ENCODE results near the gene RAB3C. TPM values are rescaled to one million over a fixed set of nuclear protein-coding genes. Genes with fewer than 3 reads are reported as not detected.

RAB3C gene
- total RNA-seq, 1 donor from 2014 or later: 46.5 TPM

- FAIRE-seq (no peak), DNase-seq (ENCODE audit: low spot score in 2 of 2) (no peak)
Measured at GRCh38 chr5:58717303-58718007, 134.6 kb downstream of the RAB3C start.

- DNase-seq (ENCODE audit: low spot score in 2 of 2) (no peak), FAIRE-seq (no peak)
Measured at GRCh38 chr5:58718269-58718978, 135.5 kb downstream of the RAB3C start.

GRCh38 chr5:58722160-58722559 lies 139.3 kb downstream of the RAB3C start:
- DNase-seq (ENCODE audit: low spot score in 2 of 2): no peak
- FAIRE-seq: no peak

DNA sequence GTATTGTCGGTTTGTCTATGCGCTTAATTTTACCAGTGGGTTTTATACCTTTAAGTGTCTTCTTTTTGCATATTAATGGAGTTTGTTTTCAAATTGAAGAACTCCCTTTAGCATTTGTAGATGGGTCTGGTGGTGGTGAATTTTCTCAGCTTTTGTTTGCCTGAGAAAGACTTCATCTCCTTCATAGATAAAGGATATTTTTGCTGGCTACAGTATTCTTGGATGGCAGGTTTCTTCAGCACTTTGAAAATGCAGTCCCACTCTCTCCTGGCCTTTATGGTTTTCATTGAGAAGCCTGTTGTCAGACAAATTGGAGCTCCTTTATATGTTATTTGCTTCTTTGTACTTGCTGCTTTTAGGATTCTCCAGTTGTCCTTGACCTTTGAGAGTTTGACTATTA lies 142.1 kb downstream of the RAB3C start:
- no peak for FAIRE-seq

DNA sequence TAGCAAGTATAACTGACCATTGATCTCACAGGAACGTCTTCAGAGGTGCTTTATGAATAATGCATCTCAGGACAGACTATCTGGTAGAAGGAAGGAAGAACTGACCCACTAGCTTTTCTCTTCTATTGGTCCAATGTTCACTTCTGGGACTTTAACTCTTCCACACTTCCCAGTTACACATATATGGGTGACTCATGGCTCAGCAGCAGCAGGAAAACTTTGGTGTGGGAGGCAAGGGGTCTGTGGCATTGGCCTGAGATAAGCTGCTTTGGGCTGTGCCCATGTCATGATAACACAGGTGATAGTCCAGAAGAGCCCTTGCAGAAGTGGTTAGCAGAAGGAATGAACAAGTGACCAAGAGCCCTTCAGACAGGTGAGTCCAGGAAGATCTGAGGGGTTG lies 148.8 kb downstream of the RAB3C start:
- DNase-seq (ENCODE audit: low spot score in 2 of 2) (no peak), FAIRE-seq (no peak)

More for the DNA sequence above, 142.1 kb downstream of the RAB3C start:
- no peak for DNase-seq (ENCODE audit: low spot score in 2 of 2)

- DNase-seq (ENCODE audit: low spot score in 2 of 2): no peak
- FAIRE-seq: no peak
Measured at GRCh38 chr5:58735637-58736036, 152.8 kb downstream of the RAB3C start.

DNA sequence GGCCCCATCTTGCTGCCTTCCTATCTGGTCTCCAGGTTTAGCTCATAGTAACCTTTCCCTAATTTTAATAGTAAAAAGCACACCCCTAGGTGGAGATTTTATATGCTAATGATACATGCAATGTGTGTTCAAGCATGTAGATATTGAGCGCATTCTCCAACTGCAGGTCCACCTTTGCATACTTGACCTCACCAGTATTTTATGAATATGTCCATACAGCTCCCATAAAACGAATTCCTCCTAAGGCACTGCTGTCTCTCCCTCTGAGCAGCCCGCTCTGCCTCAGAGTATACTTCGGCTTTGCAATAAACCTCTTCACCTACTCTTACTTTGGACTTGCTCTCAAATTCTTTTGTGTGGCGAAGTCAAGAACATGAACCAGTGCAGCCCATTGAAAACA lies 153.3 kb downstream of the RAB3C start:
- DNase-seq (ENCODE audit: low spot score in 2 of 2) (no peak), FAIRE-seq (no peak)

DNA sequence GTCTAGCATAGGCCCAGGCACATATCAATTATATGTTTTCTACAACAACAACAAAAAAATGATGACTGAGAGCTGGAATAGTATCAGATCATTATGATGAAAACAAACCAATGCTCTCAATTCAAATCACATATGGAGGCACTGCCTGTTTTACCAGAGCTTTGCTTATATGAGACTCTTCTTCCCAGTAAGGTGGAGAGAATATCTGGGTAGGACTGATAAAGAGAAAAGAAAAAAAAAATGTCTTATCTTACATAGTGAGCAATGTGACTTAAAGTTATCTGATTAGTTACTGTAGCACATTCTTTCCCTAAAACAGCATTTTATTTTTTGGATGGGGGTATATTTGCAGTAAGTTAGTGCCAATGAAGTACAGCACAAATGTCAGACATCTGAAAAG lies 154.8 kb downstream of the RAB3C start:
- FAIRE-seq (no peak), DNase-seq (ENCODE audit: low spot score in 2 of 2) (no peak)

DNA sequence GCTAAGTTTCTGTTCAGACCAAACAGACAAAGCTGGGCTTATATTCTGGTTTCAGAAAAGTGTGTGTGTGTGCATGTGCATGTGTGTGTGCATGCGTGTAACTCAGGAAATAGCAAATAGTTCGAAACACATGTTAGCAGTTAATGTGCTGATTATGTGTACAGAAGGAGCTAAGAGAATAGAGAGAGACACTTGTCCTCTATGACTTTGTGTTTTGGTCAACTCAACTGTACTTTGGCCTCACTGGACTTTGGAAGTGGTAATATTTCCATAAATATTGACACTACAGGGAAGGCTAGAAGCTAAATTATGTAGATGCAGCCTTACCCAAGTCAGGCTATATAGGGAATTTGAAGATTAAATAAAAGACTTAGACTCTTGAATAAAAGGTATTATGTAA lies 155.5 kb downstream of the RAB3C start:
- no peak for FAIRE-seq

DNA sequence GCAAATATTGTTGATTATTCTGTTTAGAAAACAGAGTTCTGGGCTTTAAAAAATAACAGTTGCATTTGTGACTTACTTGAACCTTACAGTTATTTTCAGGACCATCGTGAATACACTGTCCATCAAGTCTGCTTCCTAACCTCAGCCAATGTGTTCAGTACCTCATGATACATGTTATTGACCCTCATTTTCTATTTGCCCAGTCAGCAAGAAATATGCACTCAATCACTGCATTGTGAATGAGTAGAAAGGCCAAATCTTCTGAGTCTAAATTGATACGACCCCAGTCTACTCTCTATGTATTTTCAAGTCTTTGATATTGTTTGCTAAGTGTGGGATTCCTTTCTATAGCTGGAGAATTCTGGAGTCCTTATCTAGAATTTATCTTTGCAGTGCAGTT lies 156.2 kb downstream of the RAB3C start:
- no peak for FAIRE-seq
- DNase-seq (ENCODE audit: low spot score in 2 of 2): no peak

More for the DNA sequence above, 155.5 kb downstream of the RAB3C start:
- no peak for DNase-seq (ENCODE audit: low spot score in 2 of 2)

DNA sequence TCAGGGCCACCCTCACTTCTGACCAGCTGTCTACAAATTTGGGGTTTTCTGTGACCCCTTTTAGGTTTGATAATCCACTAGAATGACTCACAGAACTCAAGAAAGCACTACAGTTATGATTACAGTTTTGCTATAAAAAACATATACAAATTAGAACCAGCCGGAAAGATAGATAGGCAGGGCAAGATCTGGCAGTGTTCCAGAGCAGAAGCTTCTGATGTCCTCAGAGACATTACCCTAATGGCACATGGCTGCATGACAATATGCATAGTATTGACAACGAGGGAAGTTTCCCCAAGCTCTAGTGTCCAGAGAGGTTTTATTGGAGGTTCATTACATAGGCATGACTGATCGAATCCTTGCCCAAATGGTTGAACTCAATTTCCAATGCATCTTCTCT lies 158.1 kb downstream of the RAB3C start:
- FAIRE-seq (no peak), DNase-seq (ENCODE audit: low spot score in 2 of 2) (no peak)

DNA sequence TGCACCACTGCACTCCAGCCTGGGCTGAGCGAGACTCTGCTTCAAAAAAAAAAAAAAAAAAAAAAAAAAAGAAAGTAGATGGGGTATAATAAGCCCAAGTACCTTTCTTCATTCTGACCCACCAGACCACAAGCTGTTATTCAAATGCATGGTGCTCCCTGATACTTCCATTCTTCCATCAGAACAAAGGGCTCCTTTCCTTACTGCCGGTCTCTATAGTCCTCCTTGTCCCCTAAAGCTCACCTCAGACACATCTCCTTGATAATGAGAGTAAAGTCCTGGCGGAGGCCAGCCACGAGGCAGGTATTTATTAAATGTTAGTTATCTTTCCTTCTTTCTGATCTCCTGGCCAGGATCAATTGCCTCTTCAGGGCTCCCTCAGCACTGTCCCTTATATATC lies 162.5 kb downstream of the RAB3C start:
- FAIRE-seq (no peak), DNase-seq (ENCODE audit: low spot score in 2 of 2) (no peak)

DNA sequence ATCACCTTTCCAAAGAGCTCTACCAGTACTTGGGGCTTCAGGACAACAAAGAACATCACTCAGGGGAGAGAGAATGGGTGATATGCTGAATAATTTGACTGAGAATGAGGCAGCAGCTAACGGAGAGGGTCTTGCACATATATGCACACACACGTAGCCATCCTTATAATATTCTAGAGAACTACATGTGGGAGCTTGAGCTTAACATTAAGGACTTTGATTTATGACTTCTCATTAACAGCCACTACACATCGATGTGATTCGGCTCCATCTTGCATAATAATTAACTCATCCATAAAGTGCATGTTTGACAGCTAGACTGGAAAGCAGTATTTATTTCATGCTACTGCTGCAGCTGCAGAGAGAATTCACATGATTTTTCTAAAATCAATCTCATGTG lies 163.4 kb downstream of the RAB3C start:
- no peak for FAIRE-seq

DNA sequence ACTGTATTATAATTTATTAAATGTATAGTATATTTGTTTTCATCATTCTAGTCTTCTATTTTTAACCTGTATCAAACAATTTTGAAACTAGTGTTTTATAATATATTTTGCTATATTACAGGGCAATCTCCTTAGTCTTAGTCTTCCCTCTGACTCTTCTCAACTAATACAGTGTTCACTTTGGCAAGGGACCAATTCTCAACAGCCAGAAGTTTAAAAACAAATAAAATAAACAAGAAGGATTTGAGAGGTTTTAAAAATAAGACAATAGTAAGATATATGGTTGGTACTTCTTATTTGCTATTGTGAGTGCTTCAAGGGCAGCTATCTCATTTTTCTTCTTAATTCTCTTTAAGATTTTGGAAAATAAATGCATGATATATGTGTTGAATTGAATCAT lies 167.2 kb downstream of the RAB3C start:
- no peak for FAIRE-seq
- DNase-seq (ENCODE audit: low spot score in 2 of 2): no peak

More for the DNA sequence above, 163.4 kb downstream of the RAB3C start:
- DNase-seq (ENCODE audit: low spot score in 2 of 2): no peak

GRCh38 chr5:58751222-58751837 lies 168.5 kb downstream of the RAB3C start:
- FAIRE-seq: no peak

DNA sequence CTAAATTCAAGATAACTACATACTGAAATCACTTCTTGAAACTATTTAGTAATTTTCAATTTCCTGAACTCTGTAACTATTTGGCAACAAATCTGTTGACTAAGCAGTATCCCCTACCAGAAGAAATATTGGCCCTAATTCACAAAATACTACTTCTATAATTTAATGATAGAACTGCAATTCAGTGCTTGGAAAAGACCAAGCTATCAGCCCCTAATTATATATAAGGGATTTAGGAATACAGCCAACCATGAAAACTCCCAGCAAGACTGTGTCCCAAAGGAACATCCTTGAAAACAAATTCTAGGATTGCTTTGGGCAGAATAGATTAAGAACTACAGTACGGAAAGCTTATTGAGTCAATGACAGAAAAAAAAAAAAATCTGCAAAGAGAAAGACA lies 169.2 kb downstream of the RAB3C start:
- FAIRE-seq (no peak), DNase-seq (ENCODE audit: low spot score in 2 of 2) (no peak)

More at GRCh38 chr5:58751222-58751837, 168.5 kb downstream of the RAB3C start:
- DNase-seq (ENCODE audit: low spot score in 2 of 2): no peak

DNA sequence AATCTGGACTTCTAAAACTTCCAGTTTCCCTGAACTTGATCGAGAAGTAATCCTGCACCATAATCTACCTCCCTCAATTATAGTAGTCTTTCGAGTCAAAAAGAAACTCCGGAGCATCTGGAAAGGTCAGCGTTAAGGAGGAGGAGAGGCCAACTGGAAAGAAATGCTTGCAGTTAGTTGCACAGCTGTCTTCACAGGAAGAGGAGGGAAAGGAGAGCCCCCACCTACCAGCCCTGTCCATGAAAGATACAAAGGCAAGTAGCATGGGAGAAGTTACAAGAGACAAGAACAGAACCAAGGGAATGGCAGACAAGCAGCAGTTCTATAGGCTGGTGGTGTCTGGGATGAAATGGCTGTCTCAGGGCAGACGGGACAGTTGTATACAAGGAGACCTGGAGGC lies 170.6 kb downstream of the RAB3C start:
- DNase-seq (ENCODE audit: low spot score in 2 of 2) (no peak), FAIRE-seq (no peak)

GRCh38 chr5:58754250-58754649 lies 171.4 kb downstream of the RAB3C start:
- DNase-seq (ENCODE audit: low spot score in 2 of 2): no peak
- no peak for FAIRE-seq

GRCh38 chr5:58755397-58755796 lies 172.5 kb downstream of the RAB3C start:
- DNase-seq (ENCODE audit: low spot score in 2 of 2): no peak
- FAIRE-seq: no peak

- FAIRE-seq (no peak), DNase-seq (ENCODE audit: low spot score in 2 of 2) (peak in 1 of 2 donors; percentile 3)
Measured at GRCh38 chr5:58759745-58760144, 176.9 kb downstream of the RAB3C start.

- DNase-seq (ENCODE audit: low spot score in 2 of 2) (no peak), FAIRE-seq (no peak)
Measured at GRCh38 chr5:58760222-58760621, 177.3 kb downstream of the RAB3C start.

GRCh38 chr5:58761407-58761806 lies 178.5 kb downstream of the RAB3C start:
- FAIRE-seq: no peak
- DNase-seq (ENCODE audit: low spot score in 2 of 2): no peak

All from frontal cortex (tissue), 4 donors.